ENCODE measurements around the gene EIF3F. TPM values are rescaled to one million over a fixed set of nuclear protein-coding genes. Genes with fewer than 3 reads are reported as not detected.

The EIF3F gene
- total and polyA plus RNA-seq, 2 donors (not counting 3 experiments of a cell fraction or from before 2014, with no cell fraction given): 411 to 436 TPM

DNA sequence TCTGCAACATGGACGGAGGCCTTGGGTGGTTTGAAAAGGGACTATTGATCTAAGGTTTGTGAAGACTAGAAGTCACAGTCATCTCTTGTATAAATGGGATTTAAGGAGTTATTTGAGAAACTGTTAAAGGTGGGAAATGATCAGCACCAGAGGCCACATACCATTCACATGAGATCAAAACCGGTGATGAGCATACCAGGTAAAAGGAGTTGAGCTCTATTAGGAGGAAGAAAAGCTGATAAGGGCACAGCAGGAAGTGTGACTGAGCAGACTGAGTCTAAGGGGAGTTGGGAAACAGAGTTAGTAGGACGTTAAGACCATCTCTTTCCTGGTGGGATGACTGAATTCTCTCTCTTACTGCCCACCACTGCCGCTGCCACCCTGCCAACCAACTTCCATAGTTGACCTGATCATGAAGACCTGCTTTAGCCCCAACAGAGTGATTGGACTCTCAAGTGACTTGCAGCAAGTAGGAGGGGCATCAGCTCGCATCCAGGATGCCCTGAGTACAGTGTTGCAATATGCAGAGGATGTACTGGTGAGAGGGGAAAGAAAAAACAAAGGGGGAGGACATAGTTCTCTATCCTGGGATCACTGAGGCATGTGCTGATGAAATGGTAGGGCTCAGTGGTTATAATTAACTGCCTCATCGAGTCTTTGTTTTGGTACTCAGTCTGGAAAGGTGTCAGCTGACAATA is 7.6 kb downstream of the EIF3F start:
- ChIA-PET CTCF (no interaction called here), POLR2A (no interaction called here)
- no TSS peak for BruUV-seq (replicated peaks)
- Histone ChIP-seq H3K4me3 (replicated peaks in 1 of 3; ENCODE audit: insufficient read depth in 1 of 3, low read depth in 1 of 3, low read length in 3 of 3) (no peak overlapping the region), H4K20me1 (replicated peaks; ENCODE audit: control insufficient read depth, extremely low read depth, insufficient read depth, low read length) (no peaks in the 10 kb centered on the region), H3K4me1 (ENCODE audit: control insufficient read depth, extremely low read depth, insufficient read depth, low read length) (peaks cover 10% of the 10 kb centered on the region), H3K27ac (ENCODE audit: insufficient read depth, low read depth, low read length) (no peak overlapping the region), H3K4me2 (ENCODE audit: insufficient read depth, low read length) (no peak overlapping the region), H2AFZ (ENCODE audit: low read depth, low read length) (no peak overlapping the region), H3K36me3 (ENCODE audit: control insufficient read depth in 2 of 2, extremely low read depth in 1 of 2, insufficient read depth in 2 of 2, low read length in 2 of 2) (peaks cover 40 to 52% of the 10 kb centered on the region in 2 experiments), H3K9ac (replicated peaks; ENCODE audit: extremely low read depth, insufficient read depth, low read length) (no peak overlapping the region), H3K9me3 (replicated peaks; ENCODE audit: control insufficient read depth, insufficient read depth, low read length) (no peaks in the 10 kb centered on the region), H3K79me2 (ENCODE audit: control insufficient read depth, insufficient read depth, low read length) (peaks cover 17% of the 10 kb centered on the region), H3K27me3 (ENCODE audit: control insufficient read depth in 2 of 2, insufficient read depth in 2 of 2, low read length in 2 of 2) (no peaks in the 10 kb centered on the region), H3K9me1 (replicated peaks; ENCODE audit: control insufficient read depth, extremely low read depth, insufficient read depth, low read length) (no peaks in the 10 kb centered on the region)
- dilution Hi-C loops (cut with MboI; ENCODE audit: extremely low pct_ligation_motif_present, low sequenced_read_pairs): no loop called here
- intact Hi-C loops (cut with micrococcal nuclease): no loop called here
- DNase-seq (ENCODE audit: low read depth, low spot score) (no peak), FAIRE-seq (no peak)
- TF ChIP-seq GATA2 (IDR thresholded peaks at IDR 0.05; ENCODE audit: insufficient read depth, insufficient read length, low read depth, low read length) (no peak), JUN (IDR thresholded peaks at IDR 0.05; ENCODE audit: borderline replicate concordance, insufficient read depth, insufficient read length, low read depth) (no peak), FOS (IDR thresholded peaks at IDR 0.05; ENCODE audit: borderline replicate concordance, insufficient read depth, low read length) (no peak)
- TF ChIP-seq, protein P1, sequence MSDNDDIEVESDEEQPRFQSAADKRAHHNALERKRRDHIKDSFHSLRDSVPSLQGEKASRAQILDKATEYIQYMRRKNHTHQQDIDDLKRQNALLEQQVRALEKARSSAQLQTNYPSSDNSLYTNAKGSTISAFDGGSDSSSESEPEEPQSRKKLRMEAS (IDR thresholded peaks at IDR 0.05; ENCODE audit: insufficient read depth, insufficient read length): no peak
- TF ChIP-seq, protein P2, sequence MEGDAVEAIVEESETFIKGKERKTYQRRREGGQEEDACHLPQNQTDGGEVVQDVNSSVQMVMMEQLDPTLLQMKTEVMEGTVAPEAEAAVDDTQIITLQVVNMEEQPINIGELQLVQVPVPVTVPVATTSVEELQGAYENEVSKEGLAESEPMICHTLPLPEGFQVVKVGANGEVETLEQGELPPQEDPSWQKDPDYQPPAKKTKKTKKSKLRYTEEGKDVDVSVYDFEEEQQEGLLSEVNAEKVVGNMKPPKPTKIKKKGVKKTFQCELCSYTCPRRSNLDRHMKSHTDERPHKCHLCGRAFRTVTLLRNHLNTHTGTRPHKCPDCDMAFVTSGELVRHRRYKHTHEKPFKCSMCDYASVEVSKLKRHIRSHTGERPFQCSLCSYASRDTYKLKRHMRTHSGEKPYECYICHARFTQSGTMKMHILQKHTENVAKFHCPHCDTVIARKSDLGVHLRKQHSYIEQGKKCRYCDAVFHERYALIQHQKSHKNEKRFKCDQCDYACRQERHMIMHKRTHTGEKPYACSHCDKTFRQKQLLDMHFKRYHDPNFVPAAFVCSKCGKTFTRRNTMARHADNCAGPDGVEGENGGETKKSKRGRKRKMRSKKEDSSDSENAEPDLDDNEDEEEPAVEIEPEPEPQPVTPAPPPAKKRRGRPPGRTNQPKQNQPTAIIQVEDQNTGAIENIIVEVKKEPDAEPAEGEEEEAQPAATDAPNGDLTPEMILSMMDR (IDR thresholded peaks at IDR 0.05; ENCODE audit: extremely low read depth in 1 of 2, insufficient read depth in 1 of 2, low read depth in 1 of 2, low read length in 2 of 2): no peak
